Mesenteric fat pad (tissue), 1 donor: ENCODE measurements around the gene SRGAP1. TPM values are rescaled to one million over a fixed set of nuclear protein-coding genes. Genes with fewer than 3 reads are reported as not detected.
"Not testable (repeated sequence)": the region's sequence is repeated elsewhere in the genome, so short reads cannot be mapped to it uniquely, and the experiment has no call there.

Experiments used
- DNase-seq: peaks from one replicate; pipeline ENCODE4 v3.0.0-alpha.2; 2020; ENCODE audit warnings: low spot score
- total RNA-seq: library from RNA; stranded (reverse); fragmentation: NEBNext Ultra II Directional; extraction: Animal tissue kit (Norgen Biotek cat#: 25700); gene quantifications from one replicate; pipeline ENCODE4 v1.2.1, GENCODE V29; 2021
- donor health status: DM: yes; HTN: yes; CAD: no.

Gene SRGAP1
- total RNA-seq, 1 donor from 2014 or later: 20.5 TPM

- DNase-seq: no peak
Measured at GRCh38 chr12:64192644-64193444, 348.3 kb downstream of the SRGAP1 start.

GRCh38 chr12:64193931-64194330 is 349.4 kb downstream of the SRGAP1 start:
- no peak for DNase-seq

GRCh38 chr12:64194333-64195149 is 350.0 kb downstream of the SRGAP1 start:
- DNase-seq: no peak

GRCh38 chr12:64195841-64196240 is 351.3 kb downstream of the SRGAP1 start:
- not testable (repeated sequence) for DNase-seq

GRCh38 chr12:64203036-64203435 is 358.5 kb downstream of the SRGAP1 start:
- no peak for DNase-seq

GRCh38 chr12:64203775-64204174 is 359.3 kb downstream of the SRGAP1 start:
- DNase-seq: no peak

- DNase-seq: no peak
Measured at GRCh38 chr12:64205542-64205941, 361.0 kb downstream of the SRGAP1 start.

- no peak for DNase-seq
Measured at GRCh38 chr12:64207453-64207852, 363.0 kb downstream of the SRGAP1 start.

Other genes starting within 250 kb of the SRGAP1 start
- gene DPY19L2, start 176.2 kb upstream of the SRGAP1 start, total RNA-seq: 6.2 TPM
- 15.1 TPM for gene RXYLT1, start 64.8 kb upstream of the SRGAP1 start, total RNA-seq